ENCODE measurements around the gene EPOP. TPM values are rescaled to one million over a fixed set of nuclear protein-coding genes. Genes with fewer than 3 reads are reported as not detected.
"Not testable (repeated sequence)": the region's sequence is repeated elsewhere in the genome, so short reads cannot be mapped to it uniquely, and the experiment has no call there.

The EPOP gene
- total RNA-seq, 5 donors from 2014 or later (not counting 1 experiment from before 2014, with no cell fraction given): 0.68 to 1.6 (median 0.90) TPM

GRCh38 chr17:38650653-38651173 lies 24.0 kb downstream of the EPOP start:
- H3K36me3 Mint-ChIP-seq; H3K27ac ChIP-seq (ENCODE audit: low read length); DNase-seq; H3K27ac Mint-ChIP-seq; H3K9me3 ChIP-seq; H3K36me3 ChIP-seq (ENCODE audit: control insufficient read depth in 2 of 2, extremely low read depth in 1 of 2, insufficient read depth in 1 of 2, low read length in 1 of 2); H3K4me1 Mint-ChIP-seq; H3K4me3 ChIP-seq (ENCODE audit: control insufficient read depth in 1 of 2, extremely low read depth in 1 of 2, low read length in 1 of 2); H3K9me3 Mint-ChIP-seq; H3K4me1 ChIP-seq (ENCODE audit: control insufficient read depth in 1 of 2, extremely low read depth in 1 of 2, insufficient read depth in 2 of 2, low read length in 2 of 2); CTCF ChIA-PET; H3K4me3 Mint-ChIP-seq; ATAC-seq (replicated peaks in 1 of 4): not testable (repeated sequence)
- H3K27me3 Mint-ChIP-seq: peaks cover 18 to 25% of the 10 kb centered on the region in 2 donors
- POLR2A ChIA-PET: interaction anchor here in 1 of 2 donors (0.6 kb wide), 1 partner anchor 22 kb away, joined by 5 read pairs; no protein-coding TSS in a partner anchor
- 72% methylated on average over 5 of the region's 11 CpGs for WGBS (ENCODE audit: insufficient coverage)
- H3K27me3 ChIP-seq (replicated peaks in 1 of 2; ENCODE audit: control insufficient read depth in 2 of 2, extremely low read depth in 1 of 2, insufficient read depth in 2 of 2, low read length in 1 of 2): peaks cover 0 to 25% of the 10 kb centered on the region in 2 experiments

GRCh38 chr17:38637951-38638350 lies 36.8 kb downstream of the EPOP start:
- ATAC-seq (replicated peaks in 1 of 4) (no peak), DNase-seq (no peak)
- H3K4me3 ChIP-seq (ENCODE audit: control insufficient read depth in 1 of 2, extremely low read depth in 1 of 2, low read length in 1 of 2): no peak overlapping the region
- H3K4me1 ChIP-seq (ENCODE audit: control insufficient read depth in 1 of 2, extremely low read depth in 1 of 2, insufficient read depth in 2 of 2, low read length in 2 of 2): no peaks in the 10 kb centered on the region
- CTCF ChIA-PET: no interaction called here
- POLR2A ChIA-PET: interaction anchor here in 1 of 2 donors (0.5 kb wide), 1 partner anchor 508 kb away, joined by 7 read pairs; no protein-coding TSS in a partner anchor
- H3K36me3 Mint-ChIP-seq: no peaks in the 10 kb centered on the region
- no peak overlapping the region for H3K4me3 Mint-ChIP-seq
- no peaks in the 10 kb centered on the region for H3K9me3 Mint-ChIP-seq
- no CpG with 5 or more reads among the region's 4 CpGs for WGBS (ENCODE audit: insufficient coverage)
- no peak overlapping the region for H3K27ac Mint-ChIP-seq
- H3K27me3 ChIP-seq (replicated peaks in 1 of 2; ENCODE audit: control insufficient read depth in 2 of 2, extremely low read depth in 1 of 2, insufficient read depth in 2 of 2, low read length in 1 of 2): peaks cover 0 to 24% of the 10 kb centered on the region in 2 experiments
- peaks cover 30 to 34% of the 10 kb centered on the region in 2 donors for H3K27me3 Mint-ChIP-seq
- no peaks in the 10 kb centered on the region for H3K4me1 Mint-ChIP-seq
- no peak overlapping the region for H3K27ac ChIP-seq (ENCODE audit: low read length)
- no peaks in the 10 kb centered on the region for H3K36me3 ChIP-seq (ENCODE audit: control insufficient read depth in 2 of 2, extremely low read depth in 1 of 2, insufficient read depth in 1 of 2, low read length in 1 of 2)
- no peaks in the 10 kb centered on the region for H3K9me3 ChIP-seq

DNA sequence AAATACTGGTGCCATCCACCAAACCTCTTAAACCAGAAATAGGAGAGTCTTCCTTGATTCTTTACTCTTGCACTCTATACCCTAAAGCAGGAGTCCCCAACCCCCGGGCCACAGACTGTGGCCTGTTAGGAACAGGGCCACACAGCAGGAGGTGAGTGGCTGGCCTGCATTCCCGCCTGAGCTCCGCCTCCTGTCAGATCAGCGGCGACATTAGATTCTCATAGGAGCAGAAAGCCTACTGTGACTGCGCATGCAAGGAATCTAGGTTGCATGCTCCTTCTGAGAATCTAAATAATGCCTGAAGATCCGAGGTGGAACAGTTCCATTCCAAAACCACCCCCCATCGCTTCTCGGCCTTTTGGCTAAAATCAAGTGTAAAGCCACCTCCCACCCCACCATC lies 38.7 kb downstream of the EPOP start:
- ATAC-seq (replicated peaks in 1 of 4): no peak
- 72% methylated on average over 6 of the region's 9 CpGs for WGBS (ENCODE audit: insufficient coverage)
- H3K27me3 Mint-ChIP-seq: peaks cover 30 to 33% of the 10 kb centered on the region in 2 donors

DNA sequence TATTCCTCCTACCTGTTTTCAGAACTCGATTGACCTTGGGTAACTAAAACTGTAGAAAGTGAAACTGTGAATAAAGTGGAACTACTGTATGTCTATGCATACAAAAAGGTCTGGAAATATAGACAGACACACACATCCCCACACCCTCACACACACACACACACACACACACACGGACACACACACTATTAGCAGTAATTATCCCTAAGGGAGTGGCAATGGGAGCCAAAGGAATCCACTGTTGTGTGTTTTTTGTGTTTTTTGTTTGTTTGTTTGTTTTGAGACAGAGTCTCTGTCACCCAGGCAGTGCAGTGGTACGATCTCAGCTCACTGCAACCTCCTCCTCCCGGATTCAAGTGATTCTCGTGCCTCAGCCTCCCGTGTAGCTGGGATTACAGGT lies 42.4 kb downstream of the EPOP start:
- no peaks in the 10 kb centered on the region for H3K36me3 Mint-ChIP-seq
- no peak overlapping the region for H3K4me3 Mint-ChIP-seq
- no peaks in the 10 kb centered on the region for H3K4me1 Mint-ChIP-seq
- no peaks in the 10 kb centered on the region for H3K9me3 ChIP-seq
- DNase-seq (no peak), ATAC-seq (replicated peaks in 1 of 4) (no peak)
- H3K27ac Mint-ChIP-seq: no peak overlapping the region
- H3K4me1 ChIP-seq (ENCODE audit: control insufficient read depth in 1 of 2, extremely low read depth in 1 of 2, insufficient read depth in 2 of 2, low read length in 2 of 2): no peaks in the 10 kb centered on the region
- no peak overlapping the region for H3K27ac ChIP-seq (ENCODE audit: low read length)
- ChIA-PET POLR2A (no interaction called here), CTCF (no interaction called here)
- no peak overlapping the region for H3K4me3 ChIP-seq (ENCODE audit: control insufficient read depth in 1 of 2, extremely low read depth in 1 of 2, low read length in 1 of 2)
- H3K36me3 ChIP-seq (ENCODE audit: control insufficient read depth in 2 of 2, extremely low read depth in 1 of 2, insufficient read depth in 1 of 2, low read length in 1 of 2): no peaks in the 10 kb centered on the region
- no peaks in the 10 kb centered on the region for H3K9me3 Mint-ChIP-seq
- peaks cover 21 to 22% of the 10 kb centered on the region in 2 donors for H3K27me3 Mint-ChIP-seq
- no CpG with 5 or more reads among the region's 6 CpGs for WGBS (ENCODE audit: insufficient coverage)
- peaks cover 0 to 18% of the 10 kb centered on the region in 2 experiments for H3K27me3 ChIP-seq (replicated peaks in 1 of 2; ENCODE audit: control insufficient read depth in 2 of 2, extremely low read depth in 1 of 2, insufficient read depth in 2 of 2, low read length in 1 of 2)

More for the DNA sequence above, 38.7 kb downstream of the EPOP start:
- Mint-ChIP-seq H3K9me3 (no peaks in the 10 kb centered on the region), H3K36me3 (no peaks in the 10 kb centered on the region), H3K4me1 (no peaks in the 10 kb centered on the region), H3K27ac (no peak overlapping the region), H3K4me3 (no peak overlapping the region)
- Histone ChIP-seq H3K36me3 (ENCODE audit: control insufficient read depth in 2 of 2, extremely low read depth in 1 of 2, insufficient read depth in 1 of 2, low read length in 1 of 2) (no peaks in the 10 kb centered on the region), H3K27me3 (replicated peaks in 1 of 2; ENCODE audit: control insufficient read depth in 2 of 2, extremely low read depth in 1 of 2, insufficient read depth in 2 of 2, low read length in 1 of 2) (peaks cover 0 to 27% of the 10 kb centered on the region in 2 experiments), H3K27ac (ENCODE audit: low read length) (no peak overlapping the region), H3K4me1 (ENCODE audit: control insufficient read depth in 1 of 2, extremely low read depth in 1 of 2, insufficient read depth in 2 of 2, low read length in 2 of 2) (no peaks in the 10 kb centered on the region), H3K9me3 (no peaks in the 10 kb centered on the region), H3K4me3 (ENCODE audit: control insufficient read depth in 1 of 2, extremely low read depth in 1 of 2, low read length in 1 of 2) (no peak overlapping the region)
- ChIA-PET CTCF (no interaction called here), POLR2A (no interaction called here)
- no peak for DNase-seq

DNA sequence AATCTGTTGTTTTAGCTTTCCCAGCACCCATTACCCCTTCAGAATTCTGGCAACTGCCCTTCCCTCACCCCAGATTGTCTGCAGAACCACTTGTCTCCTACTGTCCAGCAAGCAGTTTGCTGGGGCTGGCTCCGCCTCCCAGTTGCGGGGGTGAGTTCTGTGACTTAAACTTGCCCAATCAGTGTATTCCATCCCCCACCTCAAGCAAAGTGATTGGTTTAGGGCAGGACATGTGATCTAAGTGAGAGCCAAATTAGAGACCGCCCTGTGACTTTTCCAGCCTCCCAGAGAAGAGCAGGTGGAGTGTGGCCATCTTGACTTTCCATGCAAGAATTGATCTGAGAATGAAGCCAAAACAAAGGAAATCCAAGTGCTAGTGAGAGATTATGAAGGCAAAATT lies 46.3 kb downstream of the EPOP start:
- Mint-ChIP-seq H3K36me3 (no peaks in the 10 kb centered on the region), H3K4me3 (no peak overlapping the region), H3K4me1 (peaks cover 0 to 4% (median 4%) of the 10 kb centered on the region in 3 donors), H3K27ac (no peak overlapping the region), H3K9me3 (no peaks in the 10 kb centered on the region), H3K27me3 (peaks cover 7 to 20% of the 10 kb centered on the region in 2 donors)
- CTCF ChIA-PET: no interaction called here
- no peaks in the 10 kb centered on the region for H3K36me3 ChIP-seq (ENCODE audit: control insufficient read depth in 2 of 2, extremely low read depth in 1 of 2, insufficient read depth in 1 of 2, low read length in 1 of 2)
- peaks cover 0 to 7% of the 10 kb centered on the region in 2 experiments for H3K4me1 ChIP-seq (ENCODE audit: control insufficient read depth in 1 of 2, extremely low read depth in 1 of 2, insufficient read depth in 2 of 2, low read length in 2 of 2)
- H3K9me3 ChIP-seq: no peaks in the 10 kb centered on the region
- 75% methylated on average over 1 of the region's 3 CpGs for WGBS (ENCODE audit: insufficient coverage)
- POLR2A ChIA-PET: interaction anchor here in 1 of 2 donors (0.6 kb wide), 1 partner anchor 23 kb away, joined by 5 read pairs; no protein-coding TSS in a partner anchor
- H3K4me3 ChIP-seq (ENCODE audit: control insufficient read depth in 1 of 2, extremely low read depth in 1 of 2, low read length in 1 of 2): no peak overlapping the region
- DNase-seq: no peak
- ATAC-seq (replicated peaks in 1 of 4): no peak
- H3K27ac ChIP-seq (ENCODE audit: low read length): no peak overlapping the region
- peaks cover 0 to 18% of the 10 kb centered on the region in 2 experiments for H3K27me3 ChIP-seq (replicated peaks in 1 of 2; ENCODE audit: control insufficient read depth in 2 of 2, extremely low read depth in 1 of 2, insufficient read depth in 2 of 2, low read length in 1 of 2)

DNA sequence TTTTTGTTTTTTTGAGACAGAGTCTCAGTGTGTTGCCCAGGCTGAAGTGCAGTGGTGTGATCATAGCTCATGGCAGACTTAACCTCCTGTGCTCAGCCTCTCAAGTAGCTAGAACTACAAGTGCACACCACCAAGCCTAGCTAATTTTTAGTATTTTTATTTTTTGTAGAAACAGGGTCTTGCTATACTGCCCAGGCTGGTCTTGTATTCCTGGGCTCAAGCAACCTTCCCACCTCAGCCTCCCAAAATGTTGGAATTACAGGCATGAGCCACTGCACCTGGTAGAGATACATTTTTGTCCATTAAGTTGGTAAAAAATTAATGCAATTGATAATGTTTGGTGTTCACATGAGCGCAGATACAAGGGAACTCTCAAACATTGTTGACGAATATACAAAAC lies 46.8 kb downstream of the EPOP start:
- DNase-seq: no peak
- CTCF ChIA-PET: no interaction called here
- no peak overlapping the region for H3K27ac ChIP-seq (ENCODE audit: low read length)
- peaks cover 0 to 20% of the 10 kb centered on the region in 2 experiments for H3K27me3 ChIP-seq (replicated peaks in 1 of 2; ENCODE audit: control insufficient read depth in 2 of 2, extremely low read depth in 1 of 2, insufficient read depth in 2 of 2, low read length in 1 of 2)
- Mint-ChIP-seq H3K27ac (no peak overlapping the region), H3K4me3 (no peak overlapping the region), H3K4me1 (peaks cover 0 to 4% (median 4%) of the 10 kb centered on the region in 3 donors), H3K36me3 (no peaks in the 10 kb centered on the region), H3K9me3 (no peaks in the 10 kb centered on the region), H3K27me3 (peaks cover 7 to 22% of the 10 kb centered on the region in 2 donors)
- H3K4me1 ChIP-seq (ENCODE audit: control insufficient read depth in 1 of 2, extremely low read depth in 1 of 2, insufficient read depth in 2 of 2, low read length in 2 of 2): peaks cover 0 to 7% of the 10 kb centered on the region in 2 experiments
- no peaks in the 10 kb centered on the region for H3K9me3 ChIP-seq
- POLR2A ChIA-PET: no interaction called here
- H3K36me3 ChIP-seq (ENCODE audit: control insufficient read depth in 2 of 2, extremely low read depth in 1 of 2, insufficient read depth in 1 of 2, low read length in 1 of 2): no peaks in the 10 kb centered on the region
- H3K4me3 ChIP-seq (ENCODE audit: control insufficient read depth in 1 of 2, extremely low read depth in 1 of 2, low read length in 1 of 2): no peak overlapping the region
- ATAC-seq (replicated peaks in 1 of 4): no peak
- 86% methylated on average over 1 of the region's 2 CpGs for WGBS (ENCODE audit: insufficient coverage)
